Epithelial cell of proximal tubule (primary cell): Measurements from ENCODE around the gene SYT3. TPM values are rescaled to one million over a fixed set of nuclear protein-coding genes. Genes with fewer than 3 reads are reported as not detected.

Source experiments
- DNase-seq: peaks from one replicate; pipeline ENCODE4 v3.0.0-alpha.2; 2011; ENCODE audit warnings: low read depth
- H3K4me3 ChIP-seq: 2 replicates; pipeline ENCODE4 v1.5.1; 2011; ENCODE audit warnings: low read depth, mild to moderate bottlenecking, low read length
- total RNA-seq: library from RNA; depleted of rRNA; stranded (reverse); fragments of >200 nt; gene quantifications from 2 replicates; pipeline ENCODE4 v1.2.3, GENCODE V29; 2015
- TF ChIP-seq, protein P1 (sequence below): conservative IDR thresholded peaks from 2 replicates; pipeline ENCODE4 v1.5.1; 2012; ENCODE audit warnings: low read depth, mild to moderate bottlenecking, low read length

SYT3 gene
- total RNA-seq, 1 donor from 2014 or later: not detected

GRCh38 chr19:50646074-50646807, 6.6 kb upstream of the SYT3 start:
- TF ChIP-seq, protein P1, sequence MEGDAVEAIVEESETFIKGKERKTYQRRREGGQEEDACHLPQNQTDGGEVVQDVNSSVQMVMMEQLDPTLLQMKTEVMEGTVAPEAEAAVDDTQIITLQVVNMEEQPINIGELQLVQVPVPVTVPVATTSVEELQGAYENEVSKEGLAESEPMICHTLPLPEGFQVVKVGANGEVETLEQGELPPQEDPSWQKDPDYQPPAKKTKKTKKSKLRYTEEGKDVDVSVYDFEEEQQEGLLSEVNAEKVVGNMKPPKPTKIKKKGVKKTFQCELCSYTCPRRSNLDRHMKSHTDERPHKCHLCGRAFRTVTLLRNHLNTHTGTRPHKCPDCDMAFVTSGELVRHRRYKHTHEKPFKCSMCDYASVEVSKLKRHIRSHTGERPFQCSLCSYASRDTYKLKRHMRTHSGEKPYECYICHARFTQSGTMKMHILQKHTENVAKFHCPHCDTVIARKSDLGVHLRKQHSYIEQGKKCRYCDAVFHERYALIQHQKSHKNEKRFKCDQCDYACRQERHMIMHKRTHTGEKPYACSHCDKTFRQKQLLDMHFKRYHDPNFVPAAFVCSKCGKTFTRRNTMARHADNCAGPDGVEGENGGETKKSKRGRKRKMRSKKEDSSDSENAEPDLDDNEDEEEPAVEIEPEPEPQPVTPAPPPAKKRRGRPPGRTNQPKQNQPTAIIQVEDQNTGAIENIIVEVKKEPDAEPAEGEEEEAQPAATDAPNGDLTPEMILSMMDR: no peak

GRCh38 chr19:50645107-50645506, 5.4 kb upstream of the SYT3 start:
- TF ChIP-seq, protein P1: no peak
- H3K4me3 ChIP-seq: no peak overlapping the region
- no peak for DNase-seq

More at GRCh38 chr19:50646074-50646807, 6.6 kb upstream of the SYT3 start:
- H3K4me3 ChIP-seq: no peak overlapping the region
- peak; percentile 32 for DNase-seq

GRCh38 chr19:50644315-50644915, 4.7 kb upstream of the SYT3 start:
- H3K4me3 ChIP-seq: no peak overlapping the region
- DNase-seq: no peak
- TF ChIP-seq, protein P1: no peak

- no peak for DNase-seq
- TF ChIP-seq, protein P1: no peak
- no peak overlapping the region for H3K4me3 ChIP-seq
These were observed 687 bp upstream of the SYT3 start for GRCh38 chr19:50640368-50640767.

GRCh38 chr19:50638600-50638999, 1.1 kb downstream of the SYT3 start:
- TF ChIP-seq, protein P1: no peak
- DNase-seq: no peak
- H3K4me3 ChIP-seq: no peak overlapping the region

DNA sequence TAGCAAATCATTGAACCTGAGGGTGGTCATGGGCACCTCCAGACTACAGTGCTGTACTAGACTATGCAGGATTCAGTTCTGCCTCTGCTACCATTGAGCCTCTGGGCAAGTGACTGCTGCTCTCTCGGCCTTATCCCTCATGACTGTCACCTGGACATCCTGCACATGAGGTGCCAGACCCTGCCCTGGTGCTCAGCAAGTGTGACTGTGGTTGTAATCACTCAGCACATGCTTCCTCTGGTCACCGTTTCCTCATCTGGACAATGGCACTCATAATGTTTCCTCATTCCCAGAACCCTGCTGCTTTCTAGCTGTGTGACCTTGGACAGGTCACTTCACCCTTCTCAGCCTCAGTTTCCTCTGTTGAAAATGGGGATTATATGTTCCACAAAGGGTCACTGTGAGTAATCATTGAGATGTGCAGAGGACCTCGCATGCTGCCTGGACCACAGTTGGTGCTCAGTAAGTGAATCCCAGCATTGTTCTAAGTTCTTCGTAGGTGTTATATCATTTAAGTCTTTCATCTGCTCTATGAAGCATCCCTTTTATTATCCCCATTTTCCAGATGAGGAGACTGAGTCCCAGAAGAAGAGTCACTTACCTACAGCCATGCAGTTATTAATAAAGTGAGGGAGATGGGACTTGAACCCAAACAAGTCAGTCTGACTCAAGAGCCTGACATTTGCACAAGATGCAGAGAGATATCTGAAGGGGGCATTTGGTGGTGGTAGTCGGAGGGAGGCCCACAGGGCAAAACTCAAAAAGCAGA, 3.2 kb downstream of the SYT3 start:
- no peak for DNase-seq
- H3K4me3 ChIP-seq: no peak overlapping the region
- TF ChIP-seq, protein P1: no peak
